Frontal cortex (tissue), 4 donors: ENCODE data around the gene SLC7A1. TPM values are rescaled to one million over a fixed set of nuclear protein-coding genes. Genes with fewer than 3 reads are reported as not detected.

Source experiments
- DNase-seq, 2 donors: peaks; one replicate each; pipeline ENCODE4 v3.0.0; 2012; ENCODE audit warnings: low spot score in 2 of 2
- FAIRE-seq: peaks from 2 replicates; lab custom pipeline; 2012; peaks lifted over from hg19 to GRCh38; lab: Jason Lieb, UNC
- total RNA-seq: library from RNA; depleted of rRNA; stranded (reverse); fragments of >200 nt; gene quantifications from one replicate; pipeline ENCODE4 v1.2.3, GENCODE V29; 2014
- donor health status: control.
- donor health status: control.
- donor health status: control.

The SLC7A1 gene
- total RNA-seq, 1 donor from 2014 or later: 20.8 TPM

DNA sequence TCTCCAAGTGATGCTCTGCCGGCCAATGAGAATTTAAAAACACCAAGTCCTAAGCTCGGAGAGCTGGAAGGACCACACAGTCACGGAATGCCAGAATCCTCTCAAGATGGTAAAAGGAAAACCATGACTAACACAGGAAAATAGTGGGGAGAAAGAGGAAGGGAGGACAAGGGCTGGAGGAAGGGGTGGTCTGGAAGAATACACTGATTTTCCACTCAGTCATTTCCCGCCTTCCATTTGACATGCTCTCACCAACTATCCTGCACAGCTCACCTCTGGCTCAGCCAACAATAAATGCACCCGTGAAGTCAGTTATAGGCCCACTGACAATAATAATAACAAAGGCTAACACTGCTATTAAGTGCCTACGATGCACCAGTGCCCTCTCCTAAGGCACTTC, 31.5 kb downstream of the SLC7A1 start:
- no peak for FAIRE-seq
- no peak for DNase-seq

DNA sequence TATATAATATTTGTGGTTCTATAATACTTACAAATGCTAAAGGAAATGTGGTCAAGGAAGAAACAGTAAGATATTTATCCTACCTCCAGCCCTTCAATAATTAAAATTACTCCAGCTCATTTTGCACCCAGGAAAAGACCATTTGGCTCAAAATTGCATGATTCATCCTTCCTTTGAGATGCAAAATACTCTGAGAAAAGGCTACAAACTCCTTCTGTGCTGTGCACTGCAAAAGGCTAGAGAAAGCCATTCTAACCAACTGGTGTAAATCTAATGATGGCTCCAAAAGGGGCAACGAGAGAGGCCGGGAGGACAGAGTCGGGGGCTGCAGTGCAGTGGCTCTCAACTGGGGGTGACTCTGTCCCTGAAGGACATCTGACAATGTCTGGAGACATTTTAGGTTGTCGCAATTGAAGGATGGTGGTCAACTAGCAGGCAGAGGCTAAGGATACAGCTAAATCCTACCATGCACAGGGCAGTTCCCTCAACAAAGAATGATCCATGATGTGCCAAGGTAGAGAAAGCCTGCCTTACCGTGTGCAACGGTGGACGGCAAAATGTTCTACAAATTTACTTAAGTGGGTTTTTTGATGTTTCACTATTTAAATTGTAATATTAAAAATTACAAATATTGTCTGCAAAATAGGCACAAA, 32.6 kb downstream of the SLC7A1 start:
- DNase-seq: no peak
- FAIRE-seq: no peak

DNA sequence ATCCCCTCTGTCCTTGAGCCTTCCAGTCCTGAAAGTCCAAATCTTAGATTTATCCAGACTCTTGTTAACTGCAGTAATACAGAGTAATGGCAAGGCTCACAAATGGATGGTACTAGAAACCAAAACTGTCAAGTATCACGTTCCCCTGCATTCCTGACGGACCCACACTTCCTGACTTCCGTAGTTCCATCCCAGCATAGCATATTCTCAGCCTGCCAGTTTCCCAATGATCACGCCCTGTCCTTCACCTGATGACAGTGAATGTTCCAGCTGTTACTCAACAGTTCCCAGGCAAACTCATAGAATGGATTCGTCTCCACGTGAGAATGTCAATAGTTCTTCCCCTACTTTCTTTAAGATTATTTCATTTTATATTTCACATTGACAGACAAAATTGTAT, 33.6 kb downstream of the SLC7A1 start:
- DNase-seq (no peak), FAIRE-seq (no peak)

DNA sequence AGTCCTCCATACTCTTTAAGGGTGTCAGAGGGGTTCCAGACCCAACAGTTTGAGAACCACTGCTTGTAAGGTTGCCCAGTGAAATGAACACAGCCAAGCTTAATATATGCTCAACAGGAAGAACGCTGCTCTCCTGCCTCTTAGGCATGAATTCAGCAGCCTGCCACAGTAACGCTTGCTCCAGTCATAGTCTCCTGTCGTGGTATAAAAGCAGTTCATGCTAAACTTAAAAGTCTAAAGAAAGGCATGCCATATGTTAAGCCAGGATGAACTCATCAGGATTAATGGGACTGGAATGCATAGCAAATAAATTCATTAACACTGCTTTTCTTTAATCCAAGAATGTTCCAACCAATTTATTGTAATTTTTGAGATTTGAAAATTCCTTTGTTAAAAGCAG, 38.7 kb downstream of the SLC7A1 start:
- DNase-seq: no peak
- no peak for FAIRE-seq

GRCh38 chr13:29551214-29551613, 44.3 kb downstream of the SLC7A1 start:
- no peak for DNase-seq
- no peak for FAIRE-seq

DNA sequence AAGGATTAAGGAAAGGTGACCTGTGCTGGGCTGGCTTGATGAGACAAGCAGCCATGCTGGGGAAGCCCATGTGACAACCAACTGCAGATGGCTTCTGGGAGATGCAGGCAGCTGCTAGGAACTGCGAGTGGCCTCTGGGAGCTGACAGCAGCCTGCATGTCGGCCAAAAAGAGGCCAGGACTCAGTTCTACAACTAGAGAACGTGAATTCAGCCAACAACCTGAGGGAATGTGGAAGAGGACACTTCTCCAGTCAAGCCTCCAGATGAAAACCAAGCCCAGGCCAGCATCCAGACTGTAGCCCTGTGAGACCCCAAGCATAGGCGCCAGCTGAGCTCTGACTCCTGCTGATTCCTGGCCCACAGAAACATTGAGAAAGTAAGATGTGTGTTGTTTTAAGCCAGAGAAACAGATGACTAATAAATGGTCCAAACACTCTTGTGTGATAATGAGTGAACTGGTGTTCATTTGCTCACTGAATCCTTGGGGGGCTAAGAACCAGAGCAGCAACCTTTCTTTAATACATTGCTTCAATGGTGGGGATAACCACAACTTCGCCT, 45.0 kb downstream of the SLC7A1 start:
- DNase-seq (no peak), FAIRE-seq (no peak)

DNA sequence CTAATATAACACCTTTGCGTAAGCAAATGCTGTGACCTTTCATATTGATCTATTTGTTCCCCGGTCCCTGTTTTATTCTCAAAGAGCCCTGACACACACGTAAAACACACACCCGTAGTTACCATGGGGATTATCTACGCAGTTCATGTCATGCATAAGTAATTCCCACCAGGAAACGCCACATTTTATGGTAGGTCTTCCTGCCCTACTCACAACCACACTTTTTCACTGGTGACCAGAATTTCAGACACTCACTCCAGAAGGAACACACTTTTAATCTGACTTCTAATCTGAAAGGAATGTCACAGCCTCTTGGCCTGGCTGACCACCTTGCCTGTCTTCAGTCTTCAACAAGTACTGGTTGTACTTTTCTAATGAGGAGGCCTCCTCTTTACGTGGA, 46.8 kb downstream of the SLC7A1 start:
- DNase-seq: no peak

GRCh38 chr13:29547153-29547552, 48.3 kb downstream of the SLC7A1 start:
- no peak for DNase-seq
- no peak for FAIRE-seq

More for the DNA sequence above, 46.8 kb downstream of the SLC7A1 start:
- FAIRE-seq: no peak

DNA sequence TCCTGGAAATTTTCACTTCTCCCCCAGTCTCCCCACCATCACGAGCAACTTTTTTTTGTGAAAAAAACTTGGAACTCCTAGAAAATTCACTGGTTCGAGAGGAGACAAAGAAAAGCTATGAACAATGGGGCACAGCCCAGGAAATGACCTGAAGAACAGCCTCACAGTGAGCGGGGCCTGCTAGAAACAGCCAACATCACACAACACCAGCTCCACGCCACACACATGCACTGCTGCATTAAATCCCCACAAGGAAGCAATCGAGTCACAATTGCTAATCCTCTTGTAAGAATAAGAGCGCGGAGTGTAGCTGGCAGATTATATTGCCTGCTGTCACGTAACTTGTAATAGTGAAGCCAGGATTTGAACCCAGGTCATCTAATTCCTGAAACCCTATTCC, 48.8 kb downstream of the SLC7A1 start:
- FAIRE-seq (no peak), DNase-seq (no peak)

- no peak for FAIRE-seq
- no peak for DNase-seq
Measured at GRCh38 chr13:29545988-29546387, 49.5 kb downstream of the SLC7A1 start.

- DNase-seq: no peak
- FAIRE-seq: no peak
Measured at GRCh38 chr13:29543230-29544215, 52.0 kb downstream of the SLC7A1 start.

- DNase-seq (no peak), FAIRE-seq (no peak)
Measured at GRCh38 chr13:29542381-29542780, 53.1 kb downstream of the SLC7A1 start.

- DNase-seq (no peak), FAIRE-seq (no peak)
Measured at GRCh38 chr13:29541400-29541799, 54.1 kb downstream of the SLC7A1 start.

DNA sequence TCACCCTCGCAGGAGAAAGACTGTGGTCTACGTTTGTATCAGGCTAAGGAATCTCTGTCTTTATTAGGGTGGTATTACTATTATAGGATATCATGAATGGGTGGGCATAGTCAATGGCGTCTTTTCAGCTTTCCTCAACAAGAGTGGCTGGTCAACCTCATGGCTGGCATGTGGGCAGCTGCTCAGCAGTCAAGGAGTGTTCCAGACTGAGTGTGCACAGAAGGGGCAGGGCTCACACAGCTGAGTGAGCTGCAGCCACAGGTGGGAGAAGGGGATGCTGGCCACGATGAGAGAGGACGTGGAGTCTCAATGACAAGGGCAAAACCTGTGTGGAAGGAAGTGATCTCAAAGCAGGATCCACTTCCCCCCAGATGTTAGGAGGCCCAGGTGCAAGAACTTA, 54.7 kb downstream of the SLC7A1 start:
- DNase-seq (no peak), FAIRE-seq (no peak)

DNA sequence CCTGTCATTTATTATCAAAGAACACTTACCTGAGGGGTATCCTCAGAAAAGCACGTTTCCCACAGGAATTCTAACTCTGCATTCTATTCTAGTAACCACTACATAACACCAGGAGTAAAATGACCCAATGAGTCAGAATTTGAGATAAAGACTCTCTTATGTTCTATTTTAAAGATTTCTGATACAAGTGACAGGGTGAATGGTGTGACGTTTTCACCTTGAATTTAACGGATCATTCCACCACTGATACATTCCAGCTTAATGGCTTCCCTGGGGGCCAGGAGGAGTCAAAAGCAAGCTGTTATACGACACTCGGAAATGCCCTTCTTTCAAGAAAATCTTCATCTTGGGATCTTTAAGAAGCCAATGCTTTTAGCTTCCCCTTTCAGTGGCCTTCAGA, 55.2 kb downstream of the SLC7A1 start:
- FAIRE-seq (no peak), DNase-seq (no peak)

DNA sequence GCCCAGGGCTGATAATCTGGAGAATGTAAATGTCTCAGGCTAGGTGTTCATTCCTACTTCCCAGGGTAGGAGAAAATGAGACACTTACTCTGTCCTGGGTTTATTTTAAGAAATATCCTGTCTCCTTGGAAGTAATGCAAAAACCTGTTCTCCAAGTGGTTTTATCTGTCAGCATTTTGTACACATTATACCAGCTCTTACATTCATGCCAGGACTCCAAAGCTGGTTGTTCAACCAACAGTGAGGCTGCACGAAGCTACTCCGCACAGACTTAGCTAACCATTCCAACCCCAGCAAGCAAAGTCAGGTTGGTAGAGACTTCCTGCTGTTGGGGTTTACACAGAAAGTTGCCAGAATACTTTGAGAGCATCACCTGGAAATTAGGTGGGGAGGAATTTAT, 55.6 kb downstream of the SLC7A1 start:
- no peak for DNase-seq
- no peak for FAIRE-seq

GRCh38 chr13:29538652-29539040, 56.8 kb downstream of the SLC7A1 start:
- FAIRE-seq: no peak

GRCh38 chr13:29537736-29538651, 57.5 kb downstream of the SLC7A1 start:
- FAIRE-seq (no peak), DNase-seq (no peak)

More at GRCh38 chr13:29538652-29539040, 56.8 kb downstream of the SLC7A1 start:
- no peak for DNase-seq

- FAIRE-seq (no peak), DNase-seq (no peak)
Measured at GRCh38 chr13:29536853-29537252, 58.6 kb downstream of the SLC7A1 start.
